ENCODE measurements around the gene TCTA. TPM values are rescaled to one million over a fixed set of nuclear protein-coding genes. Genes with fewer than 3 reads are reported as not detected.
A peak's percentile ranks its signal among the peaks of the same experiment; 100 is the strongest.

The TCTA gene
- polyA plus RNA-seq, 1 of the 3 experiments (the other 2 are of a cell fraction), result 42.1 TPM

GRCh38 chr3:49461443-49462171 lies 49.4 kb downstream of the TCTA start:
- whole genome bisulfite sequencing (ENCODE audit: low lambda C conversion rate), result 76% methylated on average over 1 of the region's 1 CpG
- TF ChIP-seq MXI1 (IDR thresholded peaks at IDR 0.05; ENCODE audit: low read depth, low read length) (no peak), YY1 (IDR thresholded peaks at IDR 0.05; ENCODE audit: low read depth) (no peak), NFIC (IDR thresholded peaks at IDR 0.05; ENCODE audit: borderline replicate concordance) (no peak), SMC3 (IDR thresholded peaks at IDR 0.05; ENCODE audit: low read depth, low read length) (no peak), RFX5 (IDR thresholded peaks at IDR 0.05; ENCODE audit: low read length) (no peak), CHD2 (IDR thresholded peaks at IDR 0.05; ENCODE audit: low read length, partially characterized antibody) (no peak), EP300 (IDR thresholded peaks at IDR 0.05; ENCODE audit: borderline replicate concordance in 1 of 2, low read depth in 1 of 2, low read length in 1 of 2) (no peak), TCF12 (IDR thresholded peaks at IDR 0.05) (no peak)

DNA sequence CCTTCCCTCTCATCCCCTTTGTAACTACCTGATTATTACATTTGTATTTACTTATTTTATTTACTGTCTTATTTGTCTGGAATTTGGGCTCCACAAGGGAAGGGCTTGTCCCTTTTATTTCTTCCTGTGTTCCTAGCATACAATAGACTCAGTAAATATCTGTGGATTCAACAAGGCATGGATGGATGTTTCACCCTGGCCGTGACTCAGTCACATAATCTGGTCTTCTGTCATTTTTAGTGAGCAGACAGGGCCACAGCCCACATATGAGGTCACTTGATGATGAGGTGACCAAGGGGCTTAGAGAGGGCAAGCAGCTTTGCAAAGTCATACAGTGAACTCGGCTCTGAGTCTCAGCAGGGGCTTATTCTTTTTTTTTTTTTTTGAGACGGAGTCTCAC lies 50.0 kb downstream of the TCTA start:
- H3K9me2 ChIP-seq, result no peaks in the 10 kb centered on the region
- H3F3A ChIP-seq (replicated peaks; ENCODE audit: insufficient read depth), result no peaks in the 10 kb centered on the region
- H3K9ac ChIP-seq, result peak overlapping the region; percentile 19; the same call in 1 of the 2 replicates
- H3K4me2 ChIP-seq, result no peak overlapping the region
- ChIA-PET POLR2A (no interaction called here), CTCF (interaction anchor here (1.6 to 5.1 kb wide), 3 partner anchors 13 to 209 kb away, joined by 4 to 39 read pairs (median 10); no protein-coding TSS in a partner anchor)
- H3K4me1 ChIP-seq (ENCODE audit: control insufficient read depth in 1 of 2, insufficient read depth in 2 of 2, low read depth in 1 of 2, low read length in 1 of 2), result peaks cover 6 to 8% of the 10 kb centered on the region in 2 experiments; a peak in 2 of 4 replicates
- no peak for DNase-seq
- no peaks in the 10 kb centered on the region for H3K36me3 ChIP-seq (replicated peaks in 1 of 2; ENCODE audit: control insufficient read depth in 1 of 2, insufficient read depth in 2 of 2, low read length in 1 of 2)
- no peaks in the 10 kb centered on the region for H3K9me3 ChIP-seq
- H3K27me3 ChIP-seq (ENCODE audit: insufficient read depth), result no peaks in the 10 kb centered on the region
- no peaks in the 10 kb centered on the region for H3K79me2 ChIP-seq (ENCODE audit: insufficient read depth)
- peak overlapping the region; percentile 78; the same call in 1 of the 2 replicates for H2AFZ ChIP-seq (ENCODE audit: low read depth)
- no peaks in the 10 kb centered on the region for H4K20me1 ChIP-seq (ENCODE audit: insufficient read depth)
- 70% methylated on average over 3 of the region's 3 CpGs for WGBS (ENCODE audit: low lambda C conversion rate)
- TF ChIP-seq YY1 (IDR thresholded peaks at IDR 0.05; ENCODE audit: low read depth), result no peak
- no peak for TF ChIP-seq NRF1 (IDR thresholded peaks at IDR 0.05; ENCODE audit: low read depth, low read length)
- TF ChIP-seq ZBTB33 (IDR thresholded peaks at IDR 0.05; ENCODE audit: borderline replicate concordance, low read depth), result no peak
- no peak for TF ChIP-seq MEF2A (IDR thresholded peaks at IDR 0.05; ENCODE audit: borderline replicate concordance, low read depth)
- no peak overlapping the region for H3K27ac ChIP-seq (ENCODE audit: low read depth in 2 of 2, low read length in 1 of 2)
- no peak overlapping the region for H3K4me3 ChIP-seq (ENCODE audit: low read depth in 2 of 2, low read length in 1 of 2)

More at GRCh38 chr3:49461443-49462171, 49.4 kb downstream of the TCTA start:
- ChIA-PET CTCF (interaction anchor here (1.5 to 5.1 kb wide), 2 partner anchors 12 to 474 kb away, joined by 4 to 39 read pairs; no protein-coding TSS in a partner anchor), POLR2A (no interaction called here)
- H3K4me2 ChIP-seq, result no peak overlapping the region
- no peaks in the 10 kb centered on the region for H4K20me1 ChIP-seq (ENCODE audit: insufficient read depth)
- no peaks in the 10 kb centered on the region for H3K36me3 ChIP-seq (replicated peaks in 1 of 2; ENCODE audit: control insufficient read depth in 1 of 2, insufficient read depth in 2 of 2, low read length in 1 of 2)
- peak overlapping the region; percentile 78; the same call in 1 of the 2 replicates for H2AFZ ChIP-seq (ENCODE audit: low read depth)
- H3K27me3 ChIP-seq (ENCODE audit: insufficient read depth), result no peaks in the 10 kb centered on the region
- no peak overlapping the region for H3K4me3 ChIP-seq (ENCODE audit: low read depth in 2 of 2, low read length in 1 of 2)
- H3K9ac ChIP-seq, result peak overlapping the region; percentile 19; the same call in 1 of the 2 replicates
- H3K9me3 ChIP-seq, result no peaks in the 10 kb centered on the region
- DNase-seq, result no peak
- H3K4me1 ChIP-seq (ENCODE audit: control insufficient read depth in 1 of 2, insufficient read depth in 2 of 2, low read depth in 1 of 2, low read length in 1 of 2), result peaks cover 6 to 8% of the 10 kb centered on the region in 2 experiments; a peak in 2 of 4 replicates
- H3F3A ChIP-seq (replicated peaks; ENCODE audit: insufficient read depth), result no peaks in the 10 kb centered on the region
- no peaks in the 10 kb centered on the region for H3K9me2 ChIP-seq
- H3K27ac ChIP-seq (ENCODE audit: low read depth in 2 of 2, low read length in 1 of 2), result no peak overlapping the region
- no peaks in the 10 kb centered on the region for H3K79me2 ChIP-seq (ENCODE audit: insufficient read depth)

All from SK-N-SH (cell line).